DLD1 (cell line): ENCODE data around the gene MAP3K14.

Experiments used
- in situ Hi-C: cut with HindIII; loops from 2 replicates; pipeline ENCODE4 v1.10.0; 2017; ENCODE audit warnings: low sequenced_read_pairs

MAP3K14 gene

DNA sequence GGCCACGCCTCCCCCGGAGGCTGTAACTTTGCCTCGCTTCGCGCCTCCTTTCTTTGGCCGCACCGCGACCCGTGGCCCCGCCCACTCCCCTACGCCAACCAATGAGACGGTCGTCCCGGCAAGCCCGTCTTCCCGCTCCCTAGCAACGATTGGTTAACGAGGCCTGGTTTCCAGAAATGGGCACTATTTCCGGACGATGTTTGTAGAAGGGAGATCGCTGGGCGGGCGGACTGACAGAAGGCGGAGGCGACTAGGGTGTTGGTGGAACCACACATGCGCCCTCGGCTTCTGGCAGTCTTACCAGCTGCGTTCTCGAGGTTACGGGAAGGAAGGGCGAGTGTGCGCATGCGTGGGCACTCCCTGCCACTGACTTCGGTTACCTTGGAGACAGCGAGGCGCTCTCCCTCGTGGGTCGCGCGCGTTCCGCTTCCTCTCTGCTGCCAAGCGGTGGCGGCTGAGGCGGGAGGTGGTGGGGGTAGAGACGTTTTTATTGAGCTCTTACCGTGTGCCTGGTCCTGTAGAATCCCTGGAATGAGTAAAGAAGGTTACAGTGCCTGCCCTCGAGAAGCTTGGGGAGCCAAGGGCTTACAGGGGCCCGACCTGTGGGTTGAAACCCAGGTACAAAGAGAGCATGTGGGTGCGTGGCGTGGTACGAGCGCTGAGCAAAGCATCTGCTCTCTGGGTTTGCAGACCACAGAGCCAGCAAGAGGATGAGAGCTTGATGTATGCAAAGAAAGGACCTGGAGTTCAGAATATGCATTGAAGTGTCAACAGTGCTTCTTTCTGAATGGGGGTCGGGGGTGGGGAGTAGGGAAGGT lies 500 bp upstream of the MAP3K14 start:
- in situ Hi-C loops, result no loop called here

GRCh38 chr17:45315648-45316433 lies 979 bp downstream of the MAP3K14 start:
- in situ Hi-C loops, result no loop called here

DNA sequence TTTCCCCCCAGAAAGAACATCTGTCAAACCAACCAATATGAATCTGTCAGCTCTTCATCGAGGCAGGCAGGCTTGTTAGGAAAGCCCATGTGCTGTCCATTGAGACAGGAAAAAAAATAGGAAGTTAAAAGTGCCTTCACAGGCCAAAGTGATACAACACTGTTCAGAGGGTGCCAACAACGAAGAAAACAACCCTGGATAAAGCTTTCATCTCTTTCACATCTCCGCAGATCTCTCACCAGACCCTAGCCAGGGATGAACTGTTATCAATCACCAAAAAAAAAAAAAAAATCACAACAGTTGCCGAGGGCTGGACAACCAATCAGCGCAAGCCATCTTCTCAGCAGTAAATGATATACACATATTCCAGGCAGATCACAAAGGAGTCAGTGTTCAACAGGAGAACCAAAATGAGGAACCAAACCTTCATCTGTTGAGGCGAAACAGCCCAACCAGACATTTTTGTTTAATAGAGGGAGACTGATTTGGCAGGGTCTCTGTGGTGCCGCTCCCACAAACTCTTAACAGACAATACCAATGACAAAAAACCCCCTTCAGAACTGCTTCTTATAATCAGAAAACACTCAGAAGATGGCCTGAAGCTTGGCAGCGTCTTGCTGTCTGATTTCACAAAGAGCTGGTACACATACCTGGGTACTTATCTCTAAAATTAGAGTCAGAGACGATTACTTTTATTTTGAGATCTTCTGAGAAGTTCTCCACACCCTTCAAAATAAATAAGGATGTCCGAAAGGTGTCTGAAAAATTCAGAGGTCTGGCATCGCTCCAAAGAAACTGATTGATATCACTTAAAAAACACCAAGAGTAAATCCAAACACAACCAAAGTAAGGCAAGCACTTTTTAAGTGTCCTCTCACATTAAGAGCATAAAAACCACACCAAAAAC lies 1.8 kb downstream of the MAP3K14 start:
- in situ Hi-C loops, result loop anchor here (5.0 kb wide), 2 partner anchors 68 to 97 kb away; no protein-coding TSS in a partner anchor

DNA sequence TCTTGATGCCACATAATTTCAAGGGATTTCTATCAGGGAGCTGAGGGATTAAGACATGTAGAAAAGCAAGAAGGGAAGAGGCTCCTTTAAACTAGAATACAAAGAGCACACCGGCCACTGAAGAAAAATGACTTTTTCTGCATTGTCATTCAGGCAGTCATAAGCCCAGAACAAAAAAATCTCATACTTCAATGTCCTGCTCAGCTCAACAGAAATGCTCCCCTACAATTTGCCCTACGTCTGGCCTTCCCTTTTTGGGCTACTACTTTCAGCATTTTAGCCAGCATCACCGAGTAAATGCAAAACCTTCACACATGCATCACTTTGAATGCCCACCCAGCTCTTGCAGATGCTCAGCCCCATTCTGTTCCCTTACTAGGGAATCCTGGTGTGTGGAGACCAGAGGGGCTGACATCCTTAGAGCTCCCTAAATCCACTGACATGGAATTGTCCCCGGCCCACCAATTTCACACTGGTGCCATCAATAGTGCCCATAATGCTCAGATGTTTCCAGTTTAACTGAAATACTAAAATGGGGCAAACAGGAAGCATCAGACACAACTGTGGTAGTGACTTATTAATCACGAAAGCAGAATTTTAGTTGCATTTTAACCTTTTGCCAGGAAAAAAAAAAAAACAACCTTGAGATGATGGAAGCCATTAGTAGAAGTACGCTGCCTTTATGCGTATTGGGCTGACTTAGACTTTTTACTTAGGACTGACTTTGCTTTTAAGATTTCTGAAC lies 2.7 kb downstream of the MAP3K14 start:
- in situ Hi-C loops, result loop anchor here (5.0 kb wide), 2 partner anchors 67 to 98 kb away; no protein-coding TSS in a partner anchor

DNA sequence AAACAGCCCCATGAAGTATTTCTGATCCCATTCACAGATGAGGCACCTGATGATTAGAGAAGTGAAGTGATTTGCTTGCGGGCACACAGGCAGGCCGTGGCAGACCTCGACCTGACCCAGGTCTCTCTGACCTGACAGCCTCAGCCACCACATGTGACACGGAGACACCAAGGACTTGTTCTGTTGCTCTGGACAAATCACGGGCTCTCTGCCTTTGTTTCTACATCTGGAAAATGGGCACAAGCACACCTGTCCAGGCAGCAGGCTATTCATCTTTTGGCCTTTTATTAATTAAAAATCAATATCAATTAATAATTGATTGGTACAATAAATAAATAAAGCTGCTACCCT lies 3.4 kb downstream of the MAP3K14 start:
- in situ Hi-C loops, result loop anchor here (5.0 kb wide), 2 partner anchors 66 to 99 kb away; no protein-coding TSS in a partner anchor

GRCh38 chr17:45312477-45313420 lies 4.1 kb downstream of the MAP3K14 start:
- in situ Hi-C loops, result loop anchor here (5.0 kb wide), 2 partner anchors 65 to 100 kb away; no protein-coding TSS in a partner anchor

GRCh38 chr17:45311760-45312476 lies 4.9 kb downstream of the MAP3K14 start:
- in situ Hi-C loops, result loop anchor here (5.0 kb wide), 2 partner anchors 65 to 100 kb away; no protein-coding TSS in a partner anchor

DNA sequence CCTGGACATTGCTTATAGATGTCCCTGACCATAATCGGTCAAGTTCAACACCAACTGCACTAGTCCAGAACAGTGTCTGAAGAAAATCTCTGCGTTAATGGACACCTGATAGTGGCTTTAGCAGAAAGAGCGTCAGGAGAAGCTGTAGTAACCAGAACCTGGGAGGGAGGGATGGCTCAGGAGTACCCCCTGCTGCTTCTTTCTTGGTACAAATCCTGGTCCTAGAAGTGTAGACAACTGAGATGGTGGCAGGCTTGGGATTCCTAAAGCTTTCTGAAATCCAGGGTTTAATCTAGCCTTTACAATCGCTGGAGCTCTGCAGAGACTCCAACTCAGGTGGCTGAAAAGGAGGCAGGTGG lies 5.4 kb downstream of the MAP3K14 start:
- in situ Hi-C loops, result loop anchor here (5.0 kb wide), 2 partner anchors 64 to 101 kb away; no protein-coding TSS in a partner anchor

- in situ Hi-C loops, result loop anchor here (5.0 kb wide), 2 partner anchors 63 to 102 kb away; no protein-coding TSS in a partner anchor
Measured at GRCh38 chr17:45310380-45311324, 6.2 kb downstream of the MAP3K14 start.

DNA sequence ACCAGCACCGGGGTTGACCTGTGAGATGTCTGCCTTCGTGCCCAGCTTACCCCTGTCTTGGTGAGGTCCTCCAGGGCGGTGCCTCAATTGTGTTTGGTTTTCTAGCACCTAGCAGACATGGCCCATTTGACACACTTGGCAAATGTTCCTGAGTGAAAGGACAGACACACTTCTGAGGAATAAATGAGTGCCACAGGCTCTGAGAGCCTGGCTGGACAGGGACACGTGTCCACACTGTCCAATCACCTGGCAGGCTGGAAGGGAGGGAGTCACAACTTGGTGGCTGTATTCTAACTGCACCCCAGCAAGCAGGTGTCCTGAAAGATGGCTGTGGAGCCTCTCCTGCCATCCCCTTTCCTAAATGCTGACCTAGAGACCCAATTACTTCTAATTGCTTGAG lies 7.4 kb downstream of the MAP3K14 start:
- in situ Hi-C loops, result no loop called here

GRCh38 chr17:45308840-45309239 lies 8.0 kb downstream of the MAP3K14 start:
- in situ Hi-C loops, result no loop called here

GRCh38 chr17:45308016-45308365 lies 8.8 kb downstream of the MAP3K14 start:
- in situ Hi-C loops, result no loop called here

- in situ Hi-C loops, result no loop called here
Measured at GRCh38 chr17:45307290-45308015, 9.4 kb downstream of the MAP3K14 start.

DNA sequence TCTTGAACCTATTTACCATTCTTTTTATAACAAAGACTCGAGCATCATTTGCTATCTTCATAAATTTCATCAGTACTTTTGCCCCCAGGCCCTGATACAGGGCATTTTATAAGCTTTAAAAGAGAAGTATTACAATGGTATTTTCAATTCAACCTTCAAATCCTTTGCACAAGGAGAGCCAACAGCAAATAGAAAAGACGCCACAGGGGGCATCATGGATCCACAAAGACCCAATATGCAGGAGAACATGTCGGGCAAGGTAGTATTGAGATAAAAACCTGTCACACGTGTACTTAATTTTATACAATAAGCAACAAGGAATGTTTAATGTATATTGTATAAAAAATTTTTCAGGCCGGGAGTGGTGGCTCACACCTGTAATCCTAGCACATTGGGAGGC lies 10.2 kb downstream of the MAP3K14 start:
- in situ Hi-C loops, result no loop called here

DNA sequence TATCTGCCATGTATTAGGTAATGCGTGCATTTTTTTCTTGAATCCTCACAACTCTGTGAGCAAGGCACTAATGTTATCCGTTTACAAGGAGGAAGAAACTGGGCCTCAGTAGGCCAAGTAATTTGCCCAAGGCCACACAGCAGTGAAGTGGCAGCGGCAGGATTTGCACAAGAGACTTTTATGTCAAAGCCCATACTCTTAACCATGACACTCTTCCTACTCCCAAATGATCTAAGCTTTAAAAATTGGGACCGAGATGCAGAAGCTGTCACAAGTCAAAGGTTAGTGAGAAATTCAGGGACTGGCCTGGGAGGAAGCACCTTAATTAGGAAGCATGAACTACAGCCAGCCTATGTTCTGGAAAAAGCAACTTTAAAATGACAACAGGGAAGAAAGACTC lies 10.7 kb downstream of the MAP3K14 start:
- in situ Hi-C loops, result no loop called here

- in situ Hi-C loops, result no loop called here
Measured at GRCh38 chr17:45305530-45306087, 11.2 kb downstream of the MAP3K14 start.
